ENCODE data around the gene WBP2NL.

DNA sequence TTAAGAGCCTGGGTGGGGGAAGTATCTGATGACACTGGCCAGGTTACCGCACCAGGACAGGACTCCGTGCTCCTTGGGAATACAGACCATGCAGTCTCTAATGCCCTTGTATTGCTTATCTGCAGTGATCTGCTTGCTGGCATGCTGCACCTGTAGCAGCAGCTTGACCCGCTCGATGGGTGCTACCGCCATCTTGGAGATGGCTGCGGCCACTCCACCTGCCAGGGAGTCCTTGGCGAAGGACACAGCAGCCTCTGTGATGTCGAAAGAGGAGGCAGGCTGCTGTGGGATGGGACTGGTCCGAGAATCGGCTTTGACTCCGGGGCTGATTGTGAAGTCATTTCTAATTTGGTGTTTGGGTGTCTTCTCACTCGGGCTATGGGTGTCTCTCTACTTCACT, 3.1 kb downstream of the WBP2NL start:
- TF ChIP-seq, protein P1, sequence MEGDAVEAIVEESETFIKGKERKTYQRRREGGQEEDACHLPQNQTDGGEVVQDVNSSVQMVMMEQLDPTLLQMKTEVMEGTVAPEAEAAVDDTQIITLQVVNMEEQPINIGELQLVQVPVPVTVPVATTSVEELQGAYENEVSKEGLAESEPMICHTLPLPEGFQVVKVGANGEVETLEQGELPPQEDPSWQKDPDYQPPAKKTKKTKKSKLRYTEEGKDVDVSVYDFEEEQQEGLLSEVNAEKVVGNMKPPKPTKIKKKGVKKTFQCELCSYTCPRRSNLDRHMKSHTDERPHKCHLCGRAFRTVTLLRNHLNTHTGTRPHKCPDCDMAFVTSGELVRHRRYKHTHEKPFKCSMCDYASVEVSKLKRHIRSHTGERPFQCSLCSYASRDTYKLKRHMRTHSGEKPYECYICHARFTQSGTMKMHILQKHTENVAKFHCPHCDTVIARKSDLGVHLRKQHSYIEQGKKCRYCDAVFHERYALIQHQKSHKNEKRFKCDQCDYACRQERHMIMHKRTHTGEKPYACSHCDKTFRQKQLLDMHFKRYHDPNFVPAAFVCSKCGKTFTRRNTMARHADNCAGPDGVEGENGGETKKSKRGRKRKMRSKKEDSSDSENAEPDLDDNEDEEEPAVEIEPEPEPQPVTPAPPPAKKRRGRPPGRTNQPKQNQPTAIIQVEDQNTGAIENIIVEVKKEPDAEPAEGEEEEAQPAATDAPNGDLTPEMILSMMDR (IDR thresholded peaks at IDR 0.05; ENCODE audit: low read depth, low read length, poor library complexity, severe bottlenecking), result no peak
- TF ChIP-seq EZH2phosphoT487 (IDR thresholded peaks at IDR 0.05; ENCODE audit: borderline replicate concordance, low read length), result no peak
